GM19328 (cell line): ENCODE measurements around the gene SYT2.

Source experiments
- ATAC-seq: cut with Tn5 transposase; IDR thresholded peaks from one replicate; pipeline ENCODE4 v1.9.1; 2021; ENCODE audit warnings: mild to moderate bottlenecking, moderate library complexity; ENCODE audit not compliant: unreplicated experiment

The SYT2 gene

DNA sequence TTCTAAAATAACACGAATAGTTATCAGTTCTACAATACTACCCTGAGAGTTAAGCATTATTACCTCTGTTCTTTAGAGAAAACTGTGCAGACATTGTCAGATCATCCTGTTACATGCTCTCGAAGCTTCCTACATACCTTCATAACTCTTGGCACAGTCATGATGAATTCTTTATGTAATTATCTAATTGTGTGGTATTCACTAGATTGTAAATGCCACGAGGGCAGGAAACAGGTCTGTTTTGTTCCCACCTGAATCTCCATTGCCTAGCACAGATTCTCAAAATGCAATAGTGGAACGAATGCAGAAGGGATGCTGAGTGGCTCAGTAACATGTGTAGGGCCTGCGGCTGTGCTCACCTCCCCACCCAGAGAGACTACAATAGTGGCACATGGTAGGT is 3.4 kb downstream of the SYT2 start:
- no peak for ATAC-seq

- no peak for ATAC-seq
Measured at GRCh38 chr1:202704601-202705000, 5.7 kb downstream of the SYT2 start.

- ATAC-seq = no peak
Measured at GRCh38 chr1:202703191-202703590, 7.1 kb downstream of the SYT2 start.

DNA sequence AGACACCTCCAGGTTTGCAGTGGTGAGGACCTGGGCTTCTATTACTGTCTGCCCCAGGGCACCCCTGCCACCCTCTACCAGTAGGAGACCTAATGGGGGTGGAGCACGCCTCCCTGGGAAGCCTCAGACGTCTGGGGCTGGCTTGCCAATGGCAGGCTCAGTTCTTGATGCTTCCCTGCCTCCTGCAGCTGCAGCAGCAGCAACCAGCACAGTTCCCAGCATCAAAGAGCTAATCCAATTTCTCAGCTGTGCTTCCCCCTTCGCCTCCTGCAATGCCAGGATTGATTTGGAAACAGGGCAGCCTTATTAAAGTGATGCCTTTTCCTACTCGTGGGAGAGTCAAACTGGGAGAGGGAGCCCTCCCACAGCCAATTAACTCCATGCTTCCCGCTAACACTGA is 8.2 kb downstream of the SYT2 start:
- ATAC-seq = no peak

GRCh38 chr1:202701200-202701599 is 9.1 kb downstream of the SYT2 start:
- no peak for ATAC-seq

DNA sequence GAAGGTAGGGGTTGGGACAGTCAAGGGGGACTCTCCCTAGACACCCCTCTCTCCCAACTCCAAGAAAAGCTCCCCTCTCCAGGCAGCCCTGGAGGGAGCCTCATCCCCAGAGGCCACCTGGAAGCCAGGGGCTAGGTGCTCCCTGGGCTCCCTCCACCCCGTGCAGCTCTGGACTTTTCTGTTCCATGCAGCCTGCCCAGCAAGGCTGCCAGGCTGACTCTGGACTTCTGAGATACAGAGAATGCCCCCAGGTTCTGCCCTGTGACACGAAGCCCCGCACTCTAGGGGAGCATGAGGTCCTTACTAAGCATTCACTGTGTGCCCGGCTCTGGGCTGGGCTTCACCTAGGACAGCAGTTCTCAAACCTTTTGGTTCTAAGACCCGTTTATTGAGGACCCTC is 10.2 kb downstream of the SYT2 start:
- ATAC-seq = no peak

DNA sequence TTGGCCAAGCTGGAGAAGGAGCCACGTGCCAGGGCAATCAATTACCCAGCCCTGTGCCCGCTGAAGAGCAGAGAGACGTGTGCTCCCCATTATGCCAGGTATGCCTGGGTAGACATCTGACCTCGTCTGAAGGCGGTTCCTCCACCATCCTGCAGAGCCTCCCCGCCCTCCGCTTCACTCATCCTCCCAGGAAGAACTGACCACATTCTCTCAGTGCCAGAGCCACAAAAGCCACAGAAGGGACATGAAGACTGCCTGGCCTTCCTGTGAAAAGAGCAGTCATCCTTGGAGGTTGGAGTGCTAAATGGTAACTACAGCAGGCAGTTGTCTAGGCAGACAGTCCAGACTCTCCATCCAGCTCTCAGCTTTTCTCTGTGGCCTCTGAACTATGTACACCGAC is 12.0 kb downstream of the SYT2 start:
- no peak for ATAC-seq

GRCh38 chr1:202697038-202697437 is 13.2 kb downstream of the SYT2 start:
- ATAC-seq = no peak

GRCh38 chr1:202694314-202694713 is 15.9 kb downstream of the SYT2 start:
- no peak for ATAC-seq

DNA sequence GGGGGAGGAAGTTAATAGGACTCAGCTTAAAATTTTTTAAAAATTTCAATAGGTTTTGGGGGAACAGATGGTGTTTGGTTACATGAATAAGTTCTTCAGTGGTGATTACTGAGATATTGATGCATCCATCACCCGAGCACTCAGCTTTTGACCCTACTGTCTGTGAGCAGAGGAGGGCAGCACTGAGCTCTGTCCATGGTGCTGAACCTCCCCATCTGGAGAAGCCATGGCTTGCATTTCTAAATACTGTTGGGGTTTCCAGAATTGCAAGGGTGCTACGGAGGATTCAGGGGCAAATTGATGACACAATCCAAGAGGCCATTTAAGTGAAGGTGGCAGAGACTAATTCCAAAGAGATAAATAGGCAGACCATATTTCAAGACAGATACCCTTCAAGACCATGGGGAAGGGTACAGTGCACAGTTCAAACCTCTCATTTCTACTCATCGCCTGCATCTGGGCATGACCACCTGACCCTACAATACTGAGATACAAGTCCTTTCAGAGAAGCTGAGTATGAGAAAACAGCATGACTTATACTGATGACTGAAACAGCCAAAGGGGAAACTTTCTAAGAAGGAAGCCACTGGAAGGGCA is 17.2 kb downstream of the SYT2 start:
- ATAC-seq = no peak

GRCh38 chr1:202691816-202692215 is 18.4 kb downstream of the SYT2 start:
- no peak for ATAC-seq

DNA sequence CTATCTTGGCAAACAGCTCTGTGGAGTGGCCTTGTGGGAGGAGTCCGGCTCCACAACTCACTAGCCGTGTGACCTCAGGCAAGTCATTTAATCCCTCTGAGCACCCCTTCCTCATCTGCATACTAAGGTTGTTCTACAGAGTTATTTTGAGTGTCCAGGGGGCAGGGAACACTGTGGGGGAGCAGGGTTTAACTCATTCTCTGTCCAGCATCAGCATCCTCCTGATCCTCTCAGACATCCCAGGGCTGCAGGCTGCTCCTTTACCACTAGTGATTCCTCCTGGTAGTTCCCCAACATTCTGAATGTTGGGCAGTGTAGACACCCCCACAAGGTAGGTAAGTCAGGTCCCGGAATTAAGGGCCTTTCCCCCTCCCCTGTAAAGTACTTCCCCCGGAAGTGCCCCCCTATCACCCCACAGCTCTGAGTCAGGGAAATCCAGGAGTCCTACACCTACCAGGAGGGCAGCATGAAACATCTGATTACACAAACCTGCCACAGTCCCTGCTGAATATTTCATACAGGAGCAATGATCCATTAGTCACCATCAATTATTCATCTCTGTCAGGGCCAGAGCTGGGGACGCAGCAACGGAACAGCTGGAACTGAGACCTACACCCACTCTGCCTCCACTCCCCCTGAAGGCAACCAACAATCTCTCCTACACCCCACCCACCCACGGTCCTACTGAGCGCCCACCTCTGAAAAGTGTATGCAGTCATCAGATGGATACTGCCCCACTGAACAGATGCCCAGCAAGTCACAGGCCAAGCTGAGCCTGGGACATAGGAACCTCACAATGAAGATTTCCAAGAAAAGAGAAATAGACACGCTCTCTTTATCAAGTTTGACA is 20.5 kb downstream of the SYT2 start:
- no peak for ATAC-seq

GRCh38 chr1:202689082-202689481 is 21.2 kb downstream of the SYT2 start:
- no peak for ATAC-seq

DNA sequence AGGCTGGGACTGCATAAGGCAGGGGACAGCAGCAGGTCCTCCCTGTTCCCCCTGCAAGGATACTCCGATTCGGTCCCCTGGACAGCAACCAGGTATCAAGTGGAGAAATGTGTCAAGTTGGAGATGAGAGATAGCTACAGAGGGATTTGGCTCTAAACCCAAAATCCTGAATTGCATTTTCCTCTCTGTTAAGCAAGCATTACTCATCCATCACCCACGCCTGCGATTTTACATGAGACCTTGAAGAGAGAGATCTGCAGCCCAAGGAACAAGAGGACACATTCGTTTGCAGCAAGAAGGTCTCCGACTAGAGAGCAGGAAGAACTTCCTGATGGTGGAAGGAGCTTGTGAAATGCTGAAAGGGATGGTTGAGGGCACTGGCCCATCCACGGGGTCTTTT is 21.9 kb downstream of the SYT2 start:
- no peak for ATAC-seq

DNA sequence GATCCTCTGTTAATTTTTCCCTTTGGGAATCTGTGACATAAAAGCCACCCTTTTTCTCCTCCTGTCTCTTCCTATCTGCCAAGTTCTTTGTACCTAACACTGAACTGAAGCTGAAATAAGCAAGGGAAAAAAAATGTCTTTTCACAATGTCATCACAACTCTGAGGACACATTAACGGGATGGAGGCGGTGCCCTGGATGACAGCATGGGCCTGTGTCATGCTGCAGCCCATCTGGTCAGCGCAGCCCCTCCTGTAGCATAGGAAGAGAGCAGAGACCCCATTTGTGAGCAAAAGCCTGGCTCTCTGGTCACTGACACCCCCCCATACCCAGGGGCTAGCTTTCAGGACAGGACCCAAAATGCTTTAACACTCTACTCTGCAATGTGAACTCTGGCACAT is 22.5 kb downstream of the SYT2 start:
- no peak for ATAC-seq

- no peak for ATAC-seq
Measured at GRCh38 chr1:202687370-202687769, 22.9 kb downstream of the SYT2 start.

- ATAC-seq = no peak
Measured at GRCh38 chr1:202685641-202686040, 24.6 kb downstream of the SYT2 start.

DNA sequence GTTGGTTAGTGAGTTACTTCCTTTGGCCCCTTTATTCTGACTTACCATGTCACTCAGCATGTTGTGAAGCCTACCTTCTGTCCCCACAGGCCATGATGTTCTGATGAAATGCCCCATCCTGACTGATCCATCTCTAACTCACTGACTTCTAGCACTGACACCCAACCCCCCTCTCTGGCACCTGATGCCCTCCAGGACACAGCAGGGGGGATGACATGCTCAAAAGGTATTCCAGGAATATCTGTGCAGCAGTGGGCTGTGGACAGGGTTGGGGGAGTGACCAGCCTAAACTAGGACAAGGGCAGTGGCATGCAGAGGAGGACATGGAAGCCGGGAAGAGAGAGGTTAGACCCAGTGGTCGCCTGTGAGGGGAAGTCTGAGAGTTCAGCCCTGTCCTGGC is 25.5 kb downstream of the SYT2 start:
- no peak for ATAC-seq

GRCh38 chr1:202683029-202683428 is 27.2 kb downstream of the SYT2 start:
- ATAC-seq = no peak

- no peak for ATAC-seq
Measured at GRCh38 chr1:202682477-202682876, 27.8 kb downstream of the SYT2 start.

- ATAC-seq = no peak
Measured at GRCh38 chr1:202681736-202682420, 28.4 kb downstream of the SYT2 start.
